Astrocyte of the cerebellum (primary cell): Measurements from ENCODE around the gene ZNF710.
A peak's percentile ranks its signal among the peaks of the same experiment; 100 is the strongest.
"Not testable (repeated sequence)": the region's sequence is repeated elsewhere in the genome, so short reads cannot be mapped to it uniquely, and the experiment has no call there.

Source experiments
- DNase-seq: peaks from one replicate; pipeline ENCODE4 v3.0.0-alpha.2; 2011; ENCODE audit warnings: low read depth
- H3K4me3 ChIP-seq: 2 replicates; pipeline ENCODE4 v1.5.1; 2011; ENCODE audit warnings: mild to moderate bottlenecking, low read depth, low read length, moderate library complexity
- CTCF ChIP-seq: IDR thresholded peaks from 2 replicates; pipeline ENCODE4 v1.5.1; 2012; ENCODE audit warnings: low read length, low read depth, moderate library complexity, mild to moderate bottlenecking; ENCODE audit errors: missing control alignments
- in situ Hi-C: cut with HindIII; loops from 2 replicates; pipeline ENCODE4 v1.10.0; 2017; ENCODE audit warnings: low sequenced_read_pairs

Gene ZNF710

DNA sequence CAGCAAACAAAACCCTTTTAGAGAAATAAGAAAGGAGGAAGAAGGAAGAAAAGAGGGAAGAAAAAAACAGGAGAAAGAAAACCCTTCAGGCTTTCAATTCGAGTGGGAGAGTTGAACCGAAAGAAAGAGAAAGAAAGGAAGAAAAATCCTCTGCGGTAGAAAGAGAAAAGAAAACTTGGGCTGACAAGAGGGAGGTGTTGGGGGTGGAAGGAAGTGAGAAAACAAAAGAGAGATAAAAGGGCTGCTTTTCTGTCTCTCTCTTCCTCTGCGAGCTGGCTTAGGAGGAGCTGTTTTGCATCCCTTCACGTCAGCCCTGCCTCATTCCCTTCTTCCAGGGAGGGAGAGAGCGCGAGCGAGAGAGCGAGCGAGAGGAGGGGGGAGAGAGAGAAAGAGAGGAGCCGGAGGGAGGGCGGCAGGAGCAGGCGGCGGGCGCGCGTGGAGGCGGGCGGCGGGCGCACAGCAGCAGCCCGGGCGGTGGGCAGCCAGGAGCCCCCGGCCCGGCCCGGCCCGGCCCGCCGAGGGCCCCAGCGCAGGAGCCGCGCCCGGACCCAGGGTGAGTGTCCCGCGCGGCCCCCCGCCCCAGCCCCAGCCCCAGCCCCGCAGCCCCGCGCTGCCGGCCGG, at the start of gene ZNF710:
Gene ZNF710, plus strand, starts transcription at position 263 of the 621 bp plus-strand sequence. CDS start 65,814 bp downstream, outside the sequence.
- in situ Hi-C loops: no loop called here
- H3K4me3 ChIP-seq: peak within 1 kb of the TSS; percentile 67
- TF ChIP-seq CTCF: no peak
- DNase-seq: peak; percentile 24

GRCh38 chr15:89954541-89954940, 46.6 kb upstream of the ZNF710 start:
- TF ChIP-seq CTCF: no peak
- no peak for DNase-seq
- H3K4me3 ChIP-seq: no peak overlapping the region
- in situ Hi-C loops: no loop called here

DNA sequence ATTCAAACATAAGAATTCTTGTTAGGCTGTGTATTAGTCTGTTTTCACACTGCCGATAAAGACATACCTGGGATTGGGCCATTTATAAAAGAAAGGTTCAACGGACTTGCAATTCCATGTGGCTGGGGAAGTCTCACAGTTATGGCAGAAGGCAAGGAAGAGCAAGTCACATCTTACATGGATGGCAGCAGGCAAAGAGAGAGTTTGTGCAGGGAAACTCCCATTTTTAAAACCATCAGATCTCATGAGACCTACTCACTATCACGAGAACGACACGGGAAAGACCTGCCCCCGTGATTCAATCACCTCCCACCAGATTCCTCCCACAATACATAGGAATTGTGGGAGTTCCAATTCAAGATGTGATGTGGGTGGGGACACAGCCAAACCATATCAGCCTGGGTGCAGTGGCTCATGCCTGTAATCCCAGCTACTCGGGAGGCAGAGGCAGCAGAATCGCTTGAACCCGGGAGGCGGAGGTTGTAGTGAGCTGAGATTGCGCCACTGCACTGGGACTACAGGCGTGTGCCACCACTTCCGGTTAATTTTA, 45.6 kb upstream of the ZNF710 start:
- DNase-seq, in situ Hi-C loops, H3K4me3 ChIP-seq: not testable (repeated sequence)

DNA sequence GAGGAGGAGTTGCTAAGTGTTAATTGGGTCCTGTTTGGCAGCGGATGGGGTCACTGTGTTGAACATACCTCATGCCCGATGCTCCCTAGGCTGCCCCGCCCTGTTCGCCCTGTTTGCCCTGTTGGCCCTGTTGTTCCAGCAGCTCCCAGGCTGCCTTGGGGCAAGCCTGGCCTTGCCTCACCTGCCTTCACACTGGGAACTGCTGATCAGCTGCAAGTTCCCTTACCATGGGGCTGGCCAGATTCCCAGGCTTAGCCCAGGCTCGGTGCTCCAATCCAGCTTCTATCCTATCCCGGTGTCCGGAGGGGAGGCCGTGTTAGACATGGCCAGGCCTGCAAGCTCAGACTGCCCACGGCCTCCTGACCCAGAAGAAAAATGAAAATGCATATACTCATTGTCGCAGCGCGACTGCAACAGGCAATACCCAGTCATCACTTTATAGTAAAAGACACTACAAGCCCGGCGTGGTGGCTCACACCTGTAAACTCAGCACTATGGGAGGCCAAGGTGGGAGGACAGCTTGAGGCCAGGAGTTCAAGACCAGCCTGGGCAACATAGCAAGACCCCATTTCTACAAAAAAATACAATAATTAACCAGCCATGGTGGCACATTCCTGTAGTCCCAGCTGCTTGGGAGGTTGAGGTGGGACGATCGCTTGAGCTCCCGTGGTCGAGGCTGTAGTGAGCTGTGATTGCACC, 42.9 kb upstream of the ZNF710 start:
- no peak for DNase-seq
- no peak overlapping the region for H3K4me3 ChIP-seq
- in situ Hi-C loops: no loop called here
- no peak for TF ChIP-seq CTCF

DNA sequence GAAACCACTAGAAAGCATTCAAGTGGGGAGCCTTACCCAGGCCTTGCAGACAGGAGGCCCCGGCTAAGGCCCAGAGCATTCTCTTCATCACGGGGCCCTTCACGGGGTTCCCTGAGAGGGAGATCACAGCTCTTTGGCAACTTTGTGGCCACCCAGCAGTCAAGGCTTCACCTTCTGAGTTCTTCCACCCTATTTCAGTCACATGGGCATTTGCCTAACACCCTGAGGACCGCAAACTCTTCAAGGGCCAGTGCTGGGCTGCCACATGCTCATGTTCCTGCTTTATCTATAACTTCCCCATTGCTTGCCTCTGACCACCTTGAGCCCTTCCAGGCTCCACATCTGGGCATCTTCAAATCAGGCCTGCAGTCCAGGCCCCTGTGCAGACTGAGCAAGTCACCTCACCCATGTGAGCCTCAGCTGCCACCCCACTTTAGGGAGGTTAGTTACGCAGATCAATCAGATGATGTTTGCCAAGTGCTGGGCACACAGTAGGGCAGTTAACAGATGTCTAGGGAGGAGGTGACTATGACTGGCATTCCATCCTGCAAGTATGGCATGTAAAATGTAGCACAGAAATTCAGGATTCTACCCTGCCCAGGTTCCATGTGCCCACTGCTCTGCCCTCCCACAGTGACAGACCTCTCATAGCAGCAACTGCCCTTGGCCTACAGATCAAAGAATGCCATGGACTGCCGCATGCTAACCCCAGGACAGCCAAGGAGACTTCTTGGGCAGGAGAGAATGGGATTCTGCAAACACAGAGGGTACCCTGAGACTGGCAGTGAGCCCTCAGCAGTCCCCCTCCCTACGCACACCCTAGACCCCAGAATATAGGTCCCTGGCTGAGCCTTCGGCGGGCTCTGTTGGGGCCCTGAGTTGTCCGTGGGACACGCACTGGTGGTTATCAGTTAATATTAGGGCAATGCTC, 37.6 kb upstream of the ZNF710 start:
- H3K4me3 ChIP-seq: no peak overlapping the region
- TF ChIP-seq CTCF: no peak
- in situ Hi-C loops: no loop called here
- DNase-seq: no peak

DNA sequence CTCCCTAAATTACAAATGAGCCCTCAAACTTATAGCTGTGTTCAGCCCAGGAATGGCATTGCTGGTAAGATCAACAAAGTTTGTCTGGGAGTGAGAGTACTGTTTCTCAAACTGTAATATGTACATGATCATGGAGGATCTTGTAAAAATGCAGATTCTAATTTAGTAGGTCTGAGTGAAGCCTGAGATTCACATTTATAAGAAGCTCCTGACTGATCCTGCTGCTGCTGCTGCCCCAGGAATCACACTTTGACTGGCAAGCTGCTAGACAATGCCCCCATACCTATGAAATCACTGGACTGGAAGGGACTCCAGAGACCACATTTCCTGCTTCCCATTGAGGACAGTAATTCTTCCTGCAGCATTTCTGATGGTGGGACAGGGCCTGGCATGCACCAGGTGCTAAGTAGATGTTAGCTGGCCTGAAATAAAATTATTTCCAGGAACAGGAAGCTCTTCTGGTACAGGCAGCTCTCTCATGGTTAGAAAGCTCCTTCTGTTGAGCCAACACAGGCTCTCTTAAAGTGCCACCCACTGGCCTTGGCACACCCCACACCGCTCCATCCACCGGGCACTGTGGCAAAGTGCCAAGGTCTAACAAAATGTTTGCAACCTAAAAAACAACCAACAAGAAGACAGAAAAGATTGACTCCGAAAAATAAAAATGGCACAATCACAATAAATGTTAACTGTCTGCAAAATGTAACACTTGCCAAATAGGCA, 36.7 kb upstream of the ZNF710 start:
- in situ Hi-C loops: no loop called here
- DNase-seq: no peak

More for the DNA sequence above, 36.7 kb upstream of the ZNF710 start:
- TF ChIP-seq CTCF: no peak
- H3K4me3 ChIP-seq: no peak overlapping the region
